ENCODE measurements around the gene GREB1. TPM values are rescaled to one million over a fixed set of nuclear protein-coding genes. Genes with fewer than 3 reads are reported as not detected.

GREB1 gene
- total and polyA plus RNA-seq, 2 of the 4 experiments (the other 2 are of a cell fraction): 0.05 TPM; not detected in 1

GRCh38 chr2:11589316-11589940 is 55.6 kb downstream of the GREB1 start:
- ChIA-PET CTCF (no interaction called here), POLR2A (ENCODE audit: unreplicated experiment) (no interaction called here)
- no peak overlapping the region for H3K27ac ChIP-seq (ENCODE audit: insufficient read depth, low read length)
- H2BK20ac ChIP-seq (ENCODE audit: low read depth, low read length): no peak overlapping the region
- no peaks in the 10 kb centered on the region for H4K20me1 ChIP-seq (ENCODE audit: insufficient read depth, low read length)
- H3K56ac ChIP-seq (ENCODE audit: extremely low read depth, insufficient read depth, low read length): no peak overlapping the region
- TF ChIP-seq FOS (IDR thresholded peaks at IDR 0.05; ENCODE audit: low read depth, low read length) (no peak), SMC3 (IDR thresholded peaks at IDR 0.05; ENCODE audit: low read depth, low read length) (no peak), CEBPB (IDR thresholded peaks at IDR 0.05; ENCODE audit: low read depth, low read length) (no peak), MAFK (IDR thresholded peaks at IDR 0.05; ENCODE audit: low read depth, low read length) (no peak), MXI1 (IDR thresholded peaks at IDR 0.05; ENCODE audit: borderline replicate concordance, low read depth, low read length) (no peak), RAD21 (IDR thresholded peaks at IDR 0.05; ENCODE audit: low read length) (no peak), RFX5 (IDR thresholded peaks at IDR 0.05; ENCODE audit: low read depth, low read length) (no peak), BHLHE40 (IDR thresholded peaks at IDR 0.05; ENCODE audit: low read depth, low read length) (no peak), CHD1 (IDR thresholded peaks at IDR 0.05; ENCODE audit: low read depth, low read length) (no peak), POLR2A (IDR thresholded peaks at IDR 0.05; ENCODE audit: low read depth, low read length) (no peak), USF2 (IDR thresholded peaks at IDR 0.05; ENCODE audit: low read depth, low read length) (no peak), CTCF (conservative IDR thresholded peaks at IDR 0.05; ENCODE audit: low read depth, low read length) (no peak), RCOR1 (IDR thresholded peaks at IDR 0.05; ENCODE audit: insufficient replicate concordance, low read length) (no peak), NFE2L2 (IDR thresholded peaks at IDR 0.05; ENCODE audit: low read depth, low read length) (no peak), MAZ (IDR thresholded peaks at IDR 0.05; ENCODE audit: borderline replicate concordance, low read depth, low read length) (no peak), ELK1 (IDR thresholded peaks at IDR 0.05; ENCODE audit: borderline replicate concordance, low read depth, low read length) (no peak)
- BruUV-seq (replicated peaks): no TSS peak
- H2AFZ ChIP-seq (replicated peaks; ENCODE audit: low read length, poor library complexity): no peak overlapping the region
- no peaks in the 10 kb centered on the region for H3K9me3 ChIP-seq (ENCODE audit: control insufficient read depth, insufficient read depth, low read length)
- DNase-seq (no peak), ATAC-seq (ENCODE audit: low read depth) (no peak)
- H3K36me3 ChIP-seq (ENCODE audit: control insufficient read depth, insufficient read depth, low read length): no peaks in the 10 kb centered on the region
- H2BK15ac ChIP-seq (ENCODE audit: low read depth, low read length): no peak overlapping the region
- H4K8ac ChIP-seq (ENCODE audit: low read depth in 2 of 2, low read length in 2 of 2): no peak overlapping the region
- H2BK5ac ChIP-seq (ENCODE audit: low read depth, low read length, poor library complexity, severe bottlenecking): no peak overlapping the region
- H4K91ac ChIP-seq (ENCODE audit: insufficient read depth, low read depth, low read length): no peak overlapping the region
- H3K9ac ChIP-seq (ENCODE audit: low read depth, low read length): no peak overlapping the region
- H3K79me1 ChIP-seq (ENCODE audit: low read depth in 1 of 2, low read length in 2 of 2): no peaks in the 10 kb centered on the region
- no peak overlapping the region for H3K14ac ChIP-seq (replicated peaks; ENCODE audit: low read depth, low read length)
- H3K4me3 ChIP-seq (ENCODE audit: insufficient read depth, low read depth, low read length): no peak overlapping the region
- H2AK5ac ChIP-seq (ENCODE audit: low read depth, low read length): no peak overlapping the region
- H3K4ac ChIP-seq (ENCODE audit: low read depth, low read length): no peak overlapping the region
- peaks cover 40% of the 10 kb centered on the region for H3K27me3 ChIP-seq (ENCODE audit: control insufficient read depth, insufficient read depth, low read length)
- H3K4me1 ChIP-seq (ENCODE audit: control insufficient read depth, insufficient read depth, low read length): no peaks in the 10 kb centered on the region
- H4K5ac ChIP-seq (ENCODE audit: low read depth, low read length): no peak overlapping the region
- no peak overlapping the region for H3K4me2 ChIP-seq (ENCODE audit: low read depth, low read length)
- no peak overlapping the region for H2BK120ac ChIP-seq (ENCODE audit: low read depth, low read length)
- H3K18ac ChIP-seq (ENCODE audit: low read depth, low read length): no peak overlapping the region
- no peak overlapping the region for H3K23ac ChIP-seq (ENCODE audit: low read depth, low read length)
- dilution Hi-C loops (cut with HindIII; ENCODE audit: low sequenced_read_pairs, unreplicated experiment): no loop called here
- in situ Hi-C loops (cut with MboI; ENCODE audit: low sequenced_read_pairs): loop anchor here (10.0 kb wide), 1 partner anchor 755 kb away; no protein-coding TSS in a partner anchor
- intact Hi-C loops (cut with micrococcal nuclease): loop anchor here (5.0 to 10.0 kb wide), 2 partner anchors 98 to 355 kb away; no protein-coding TSS in a partner anchor
- WGBS, 2 experiments (ENCODE audit: extremely low coverage in 2 of 2, insufficient read length in 1 of 2): 79% methylated on average over 9 of the region's 12 CpGs; no CpG with 5 or more reads in 1 of the 2 experiments
- no peaks in the 10 kb centered on the region for H3K9me1 ChIP-seq (ENCODE audit: insufficient read depth, low read length)
- H2AK9ac ChIP-seq (replicated peaks; ENCODE audit: low read depth, low read length, poor library complexity): no peak overlapping the region

All from IMR-90 (cell line).